GM10847 (cell line): ENCODE measurements around the gene GSC2.

Source experiments
- POLR2A ChIP-seq: IDR thresholded peaks from 2 replicates; pipeline ENCODE4 v1.6.1; 2011; ENCODE audit not compliant: insufficient read length; ENCODE audit errors: extremely low read depth

Gene GSC2

DNA sequence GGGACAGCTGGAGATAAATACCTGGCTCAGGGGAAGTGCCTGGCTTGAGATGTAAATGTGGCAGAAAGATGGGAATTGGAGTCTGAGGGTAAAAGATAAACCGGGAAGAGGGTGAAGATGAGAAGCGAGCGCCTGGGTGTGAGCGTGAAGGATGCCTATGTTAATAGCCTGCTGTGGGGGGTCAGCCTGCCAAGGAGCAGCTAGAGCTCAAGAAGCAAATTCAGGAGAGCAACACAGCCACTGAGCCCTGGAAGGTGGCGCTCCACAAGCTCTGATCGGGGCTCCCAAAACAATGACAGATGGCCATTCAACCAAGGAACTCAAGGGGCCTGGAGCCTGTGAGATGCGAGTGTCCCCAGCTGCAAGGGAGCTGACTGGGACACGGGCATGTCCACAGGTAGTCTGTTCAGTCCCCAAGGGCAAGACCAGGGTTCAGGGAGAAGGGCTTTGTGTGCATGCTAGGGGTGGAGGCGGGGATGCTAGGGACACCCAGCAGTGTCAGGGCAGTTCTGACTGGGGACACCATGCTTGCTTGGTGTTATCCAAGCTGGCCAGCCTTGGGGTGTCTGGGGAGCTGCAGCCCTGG is 2.8 kb downstream of the GSC2 start:
- no peak for TF ChIP-seq POLR2A

DNA sequence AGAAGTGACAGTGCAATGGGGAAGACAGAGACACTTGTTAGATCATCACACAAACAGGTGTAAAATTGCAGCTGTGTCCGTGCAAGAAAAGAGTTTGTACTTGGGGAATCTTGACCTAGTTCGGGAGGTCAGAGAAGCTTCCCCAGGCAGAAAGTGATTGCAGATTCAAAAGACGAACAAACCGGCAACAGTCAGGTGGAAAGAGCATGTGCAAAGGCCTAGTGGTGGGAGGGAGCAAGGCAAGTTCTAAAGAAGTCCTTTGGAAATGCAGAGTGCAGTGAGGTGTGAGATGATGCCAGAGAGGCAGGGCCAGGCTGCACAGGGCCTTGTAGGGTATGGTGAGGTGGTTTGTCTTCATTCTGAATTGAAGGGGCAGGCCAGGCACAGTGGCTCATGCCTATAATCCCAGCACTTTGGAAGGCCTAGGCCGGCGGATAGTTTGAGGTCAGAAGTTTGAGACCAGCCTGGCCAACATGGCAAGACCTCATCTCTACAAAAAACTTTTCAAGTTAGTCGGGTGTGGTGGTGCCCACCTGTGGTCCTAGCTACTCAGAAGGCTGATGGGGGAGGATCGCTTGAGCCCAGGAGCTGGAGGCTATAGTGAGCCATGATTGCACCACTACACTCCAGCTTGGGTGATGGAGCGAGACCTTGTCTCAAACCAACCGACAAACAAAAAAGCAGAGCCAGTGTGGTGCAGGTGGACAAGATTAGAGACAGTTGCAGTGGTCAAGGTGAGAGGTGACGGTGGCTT is 3.7 kb downstream of the GSC2 start:
- no peak for TF ChIP-seq POLR2A

DNA sequence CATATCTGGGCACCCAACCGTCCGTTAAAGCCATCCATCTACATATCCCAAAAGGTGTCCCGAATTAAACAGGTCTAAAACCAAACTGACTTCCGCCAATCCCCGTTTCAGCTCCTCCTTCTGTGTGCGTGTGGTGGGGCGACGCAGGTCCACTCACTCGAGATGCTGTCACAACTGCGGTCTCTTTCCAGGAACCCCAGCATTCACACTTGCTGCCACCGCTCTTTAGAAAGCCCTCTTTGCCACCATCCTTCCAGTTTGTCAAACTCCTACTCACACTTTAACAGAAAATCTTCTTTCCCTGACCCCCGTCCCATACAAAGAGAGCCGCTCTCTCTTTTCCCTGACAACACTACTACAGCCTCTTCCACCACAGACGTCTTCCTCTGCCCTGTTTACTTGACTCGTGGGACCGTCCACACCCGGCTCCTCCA is 6.1 kb downstream of the GSC2 start:
- TF ChIP-seq POLR2A = no peak

DNA sequence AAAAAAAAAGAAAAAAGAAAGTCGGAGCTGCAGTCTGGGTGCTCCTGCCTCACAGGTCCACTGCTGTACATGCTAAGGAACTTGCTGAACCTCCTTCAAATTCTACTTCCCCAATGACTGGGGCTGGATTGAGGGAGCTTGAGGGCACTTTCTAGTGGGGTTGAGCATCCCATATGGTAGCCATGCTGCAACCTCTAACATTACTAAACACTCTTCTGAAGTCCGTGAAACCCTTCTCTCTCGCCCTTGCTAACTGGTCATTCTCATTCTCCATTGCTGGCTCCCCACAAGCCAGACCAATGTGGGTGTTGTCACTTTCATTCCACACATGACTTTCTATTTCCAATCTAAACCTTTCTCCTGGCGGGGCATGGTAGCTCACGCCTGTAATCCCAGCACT is 6.9 kb downstream of the GSC2 start:
- no peak for TF ChIP-seq POLR2A

DNA sequence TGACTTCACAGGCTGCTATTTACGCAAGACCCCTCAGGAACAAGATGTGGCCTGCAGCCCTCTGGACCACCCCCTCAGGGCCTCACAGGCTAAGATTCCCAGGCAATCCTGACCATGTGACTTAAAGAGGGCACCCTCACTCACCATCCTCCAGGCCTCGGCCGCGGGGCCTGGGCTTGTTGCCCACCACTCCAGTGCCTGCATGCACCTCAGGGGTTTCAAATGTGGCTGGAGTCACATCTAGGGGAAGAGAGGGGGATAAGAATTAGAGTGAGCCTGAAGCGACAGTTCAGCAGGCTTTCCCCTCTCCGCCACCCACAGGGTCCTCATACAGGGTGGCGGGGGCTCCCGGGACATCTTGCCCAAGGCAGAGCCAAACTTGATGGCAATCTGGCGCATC is 7.7 kb downstream of the GSC2 start:
- TF ChIP-seq POLR2A = no peak

DNA sequence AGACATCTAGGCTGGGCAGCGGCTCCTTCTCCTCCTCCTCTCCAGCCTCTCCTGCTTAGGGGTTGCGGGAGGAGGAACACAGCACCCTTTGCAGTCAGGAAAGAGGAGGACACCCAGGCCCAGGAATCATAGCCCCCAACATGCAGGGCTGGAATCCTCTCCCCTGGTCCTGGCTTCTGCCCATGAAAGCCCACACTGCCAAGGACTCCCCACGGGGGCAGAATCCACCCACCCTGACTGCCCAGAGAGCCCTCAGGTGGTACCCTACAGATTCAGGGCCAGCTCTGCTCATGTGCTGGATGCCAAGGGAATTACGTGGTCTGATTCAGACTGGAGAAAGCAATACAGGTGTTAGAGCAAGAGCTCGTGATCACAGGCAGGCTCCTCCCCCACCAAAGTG is 10.1 kb downstream of the GSC2 start:
- TF ChIP-seq POLR2A = no peak

DNA sequence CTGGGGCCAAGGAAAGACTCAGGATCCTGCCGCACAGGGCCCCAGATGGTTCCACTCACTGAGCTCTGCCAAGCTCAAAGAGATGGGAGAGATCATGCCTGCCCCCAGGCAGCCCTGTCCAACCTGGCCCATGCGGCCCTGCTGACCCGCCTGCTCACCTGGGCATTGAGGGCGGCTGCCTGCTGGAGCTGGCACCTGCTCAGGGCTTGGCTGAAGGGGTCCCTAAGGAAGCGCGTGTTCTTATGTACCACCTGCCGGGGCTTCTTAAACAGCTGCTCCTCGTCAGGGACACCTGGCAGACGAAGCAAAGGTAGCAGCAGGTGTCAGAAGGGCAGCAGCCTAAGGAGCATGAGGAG is 11.1 kb downstream of the GSC2 start:
- TF ChIP-seq POLR2A = no peak

DNA sequence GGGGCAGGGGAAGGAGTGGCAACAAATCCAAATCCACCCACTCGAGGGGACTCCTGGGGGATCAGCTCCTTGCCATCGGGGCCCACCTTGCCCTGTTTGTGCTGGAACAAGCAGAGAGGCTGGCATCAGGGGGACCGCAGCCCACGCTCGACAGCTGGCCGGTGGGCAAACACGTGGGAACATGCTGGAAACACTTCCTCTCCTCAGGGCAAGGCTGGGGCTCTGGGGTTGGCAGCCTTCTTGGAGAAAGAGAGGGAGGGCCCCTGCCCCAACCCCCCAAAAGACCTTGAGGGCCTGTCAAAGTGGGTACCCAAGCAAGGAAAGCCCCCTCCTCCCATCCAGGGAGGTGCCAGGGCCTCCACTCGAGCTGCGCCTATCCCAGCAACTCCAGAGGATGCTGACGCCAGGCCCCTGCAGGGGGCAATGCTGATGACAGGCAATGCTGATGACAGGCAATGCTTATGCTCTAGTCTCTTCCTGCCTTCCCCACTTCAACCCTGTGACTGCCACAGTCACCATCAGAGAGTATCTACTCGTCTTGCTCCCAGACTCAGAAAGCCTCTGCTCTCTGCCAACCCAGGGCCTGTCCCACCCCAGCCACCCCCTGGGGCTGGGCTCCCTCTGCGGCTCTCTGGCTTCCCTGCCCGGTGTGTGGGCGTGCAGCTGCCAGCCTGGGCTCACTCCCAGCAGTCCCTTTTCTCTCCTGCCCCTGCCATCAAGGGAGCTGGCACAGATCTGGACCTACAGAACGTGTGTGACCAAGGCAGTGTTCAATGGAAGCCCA is 11.7 kb downstream of the GSC2 start:
- TF ChIP-seq POLR2A = no peak

DNA sequence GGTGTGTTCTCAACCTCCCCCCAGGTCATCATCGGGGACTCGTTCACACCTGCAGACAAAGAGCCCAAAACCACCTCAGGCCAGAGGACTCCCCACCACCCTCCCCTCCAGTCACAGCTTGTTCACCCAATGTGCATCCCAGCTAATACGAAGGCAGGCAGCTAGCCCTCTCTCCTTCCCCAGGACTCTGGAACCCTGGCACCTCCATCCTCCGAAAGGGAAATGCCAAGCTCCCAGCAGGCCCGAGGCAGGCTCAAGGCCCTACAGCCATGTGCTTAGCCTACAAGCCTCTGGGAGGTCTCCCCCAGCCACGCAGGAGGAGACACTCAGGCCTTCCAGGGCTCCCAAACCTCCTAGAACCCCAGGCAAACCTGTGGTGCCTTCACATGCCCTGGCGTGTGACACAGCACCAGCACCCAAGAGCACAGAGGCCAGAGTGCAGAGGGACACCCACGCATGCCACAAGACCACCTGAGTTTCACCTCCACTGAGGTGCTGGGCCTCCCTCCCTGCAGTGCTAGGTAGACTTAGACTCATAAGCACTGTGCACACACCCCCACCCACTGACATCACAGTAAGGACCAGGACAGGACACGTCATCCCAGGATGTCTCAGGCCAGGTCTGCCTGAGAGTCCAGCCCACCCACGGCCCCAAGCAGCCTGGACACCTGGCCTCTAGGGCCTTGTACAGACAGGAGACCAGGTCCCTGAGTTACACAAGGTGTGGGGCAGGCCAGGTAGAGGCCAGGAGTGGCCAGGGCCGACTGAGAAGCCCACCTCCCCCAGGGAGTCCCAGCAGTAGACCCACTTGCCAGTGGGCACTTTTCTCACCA is 12.5 kb downstream of the GSC2 start:
- no peak for TF ChIP-seq POLR2A

DNA sequence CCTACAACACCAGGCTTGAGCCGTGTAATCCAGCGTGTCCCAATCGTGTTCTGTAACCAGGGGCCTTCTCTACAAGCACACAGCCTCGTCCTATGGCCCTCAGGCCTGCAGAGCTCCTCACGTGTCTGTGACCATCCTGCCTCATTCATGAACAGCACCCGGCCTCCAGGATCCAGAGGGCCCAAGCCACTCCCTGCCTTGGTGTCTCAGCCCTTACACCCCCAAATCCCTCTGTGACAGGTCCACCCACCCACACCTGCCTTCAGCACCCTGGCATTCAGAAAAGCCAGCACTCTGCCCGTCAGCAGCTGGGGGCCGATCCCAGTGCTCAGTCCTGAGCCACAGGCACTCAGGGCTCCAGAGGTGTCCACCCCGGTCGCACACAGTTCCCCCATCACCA is 13.2 kb downstream of the GSC2 start:
- no peak for TF ChIP-seq POLR2A

DNA sequence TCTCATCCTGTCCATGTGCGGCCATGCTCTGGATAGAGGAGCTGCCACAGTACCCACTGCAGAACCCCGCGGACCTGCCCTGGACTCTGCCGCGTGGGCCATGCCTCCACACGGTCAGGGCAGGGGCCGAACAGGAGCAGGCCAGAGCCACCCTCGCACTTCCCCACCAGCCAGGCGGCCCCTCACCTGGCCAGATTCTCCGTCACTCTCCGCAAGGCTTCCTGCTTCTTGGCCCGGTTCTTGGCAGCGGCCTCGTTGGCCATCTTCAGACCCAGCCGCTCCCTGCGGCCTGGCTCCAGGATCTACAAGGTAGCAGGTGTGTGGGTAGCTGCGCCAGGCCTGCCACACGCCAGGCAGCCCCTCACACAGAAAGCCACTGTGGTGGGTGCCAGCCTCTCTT is 15.2 kb downstream of the GSC2 start:
- no peak for TF ChIP-seq POLR2A

DNA sequence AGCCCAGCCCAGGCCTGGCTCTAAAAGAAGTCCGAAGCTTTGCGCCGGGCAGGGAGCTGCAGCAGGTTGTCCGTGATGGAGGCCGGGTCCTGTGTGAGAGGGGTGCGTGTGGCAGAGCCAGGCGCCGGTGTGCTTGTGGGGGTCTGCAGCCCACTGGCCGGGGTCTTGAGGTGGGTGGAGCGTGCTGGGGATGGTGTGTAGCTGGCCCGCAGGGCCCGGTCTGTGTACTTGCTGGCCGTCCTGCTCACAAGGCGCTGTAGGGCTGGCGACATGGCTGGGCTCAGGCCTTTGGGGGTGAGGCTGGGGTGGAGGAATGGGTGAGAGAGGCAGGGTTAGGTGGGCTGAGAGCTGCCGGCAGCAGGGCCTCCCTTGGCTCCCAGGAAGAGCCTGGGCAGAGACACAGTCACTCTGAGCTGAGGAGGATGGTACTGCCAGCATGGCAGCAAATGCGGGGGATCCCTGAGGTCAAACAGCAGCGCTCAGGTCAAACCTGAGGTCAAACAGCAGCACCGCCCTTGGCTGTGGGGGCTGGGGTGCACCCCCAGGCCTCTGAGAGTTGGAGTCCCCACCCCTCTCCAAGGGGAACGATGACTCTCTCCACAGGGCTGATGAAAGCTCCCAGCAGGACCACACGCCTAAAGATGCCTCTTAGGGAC is 15.8 kb downstream of the GSC2 start:
- no peak for TF ChIP-seq POLR2A

DNA sequence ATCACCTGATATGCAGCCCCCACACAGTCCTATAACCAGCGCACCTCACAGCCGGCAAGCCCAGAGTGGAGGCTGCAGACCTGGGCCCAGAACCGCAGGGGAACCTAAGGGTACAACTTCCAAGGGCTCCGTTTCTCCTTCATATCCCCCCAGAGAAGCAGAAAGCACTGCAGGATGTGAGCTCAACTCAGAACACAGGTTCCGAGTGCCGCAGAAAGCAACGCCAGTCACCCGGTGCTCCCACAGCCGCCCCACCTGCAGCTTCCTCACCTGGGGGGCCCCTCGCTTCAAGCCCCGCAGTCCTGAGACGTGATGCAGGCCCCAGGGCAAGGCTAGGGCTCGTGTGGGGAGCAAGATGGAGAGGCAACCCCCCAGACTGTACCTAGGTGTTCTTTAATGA is 16.5 kb downstream of the GSC2 start:
- TF ChIP-seq POLR2A = no peak

DNA sequence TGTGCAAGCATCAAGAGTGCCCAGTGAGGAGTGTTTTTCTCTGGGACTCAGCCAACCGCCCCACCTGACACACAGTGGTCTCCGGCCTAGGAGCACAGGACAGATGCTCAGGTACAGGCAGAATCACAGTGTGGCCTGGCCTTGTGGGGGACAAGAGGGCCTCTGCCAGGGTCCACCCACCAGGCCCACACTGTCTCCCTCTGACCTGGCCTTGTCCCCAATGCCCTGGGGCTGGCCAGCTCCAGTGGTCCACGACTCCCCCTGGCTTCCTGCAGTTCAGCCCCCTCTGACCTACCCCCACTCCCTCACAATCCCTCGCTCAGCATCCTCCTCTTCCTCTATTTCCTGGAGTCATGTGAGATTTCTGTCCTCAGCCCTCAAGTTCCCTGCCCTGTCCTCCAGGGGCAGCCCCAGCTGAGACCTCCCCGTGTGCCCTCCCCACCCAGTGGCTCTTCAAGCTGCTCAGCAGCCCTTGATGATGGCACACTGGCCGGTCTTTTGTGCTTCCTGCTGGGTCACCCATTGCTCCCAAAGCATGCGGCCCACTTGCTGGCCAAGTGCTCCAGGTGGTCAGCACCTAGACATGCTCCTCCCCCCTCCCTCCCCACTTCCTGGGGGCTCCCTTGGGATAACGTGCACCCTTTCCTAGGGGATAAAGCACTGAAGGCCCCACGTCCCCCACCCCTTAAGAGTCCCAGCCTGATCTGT is 17.2 kb downstream of the GSC2 start:
- no peak for TF ChIP-seq POLR2A

DNA sequence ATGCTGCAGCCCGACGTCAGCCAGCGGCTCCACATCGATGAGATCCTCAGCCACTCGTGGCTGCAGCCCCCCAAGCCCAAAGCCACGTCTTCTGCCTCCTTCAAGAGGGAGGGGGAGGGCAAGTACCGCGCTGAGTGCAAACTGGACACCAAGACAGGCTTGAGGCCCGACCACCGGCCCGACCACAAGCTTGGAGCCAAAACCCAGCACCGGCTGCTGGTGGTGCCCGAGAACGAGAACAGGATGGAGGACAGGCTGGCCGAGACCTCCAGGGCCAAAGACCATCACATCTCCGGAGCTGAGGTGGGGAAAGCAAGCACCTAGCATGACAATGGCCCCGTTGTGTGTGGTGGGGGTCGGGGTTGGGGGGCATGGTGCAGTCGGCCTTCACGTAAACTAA is 17.9 kb downstream of the GSC2 start:
- TF ChIP-seq POLR2A = no peak

DNA sequence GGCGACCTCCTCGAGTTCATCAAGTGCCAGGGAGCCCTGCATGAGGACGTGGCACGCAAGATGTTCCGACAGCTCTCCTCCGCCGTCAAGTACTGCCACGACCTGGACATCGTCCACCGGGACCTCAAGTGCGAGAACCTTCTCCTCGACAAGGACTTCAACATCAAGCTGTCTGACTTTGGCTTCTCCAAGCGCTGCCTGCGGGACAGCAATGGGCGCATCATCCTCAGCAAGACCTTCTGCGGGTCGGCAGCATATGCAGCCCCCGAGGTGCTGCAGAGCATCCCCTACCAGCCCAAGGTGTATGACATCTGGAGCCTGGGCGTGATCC is 18.4 kb downstream of the GSC2 start:
- no peak for TF ChIP-seq POLR2A
